GM20431 (cell line): ENCODE results near the gene FKBP10.
"Not testable (repeated sequence)": the region's sequence is repeated elsewhere in the genome, so short reads cannot be mapped to it uniquely, and the experiment has no call there.

Source experiments
- in situ Hi-C: fragments of 300-500 bp; cut with MseI, MboI; formaldehyde crosslinking; loops from one replicate; pipeline ENCODE4 v1.15.0; 2020; ENCODE audit warnings: low sequenced_read_pairs; ENCODE audit not compliant: unreplicated experiment

Gene FKBP10

GRCh38 chr17:41835214-41835799, 22.5 kb downstream of the FKBP10 start:
- in situ Hi-C loops, result no loop called here

- in situ Hi-C loops, result no loop called here
Measured at GRCh38 chr17:41835800-41836549, 23.2 kb downstream of the FKBP10 start, which contains the start of gene NT5C3B. TSS of gene NT5C3B (minus strand) at chr17:41836232. CDS start at chr17:41836193, 39 bp downstream.

- in situ Hi-C loops, result no loop called here
Measured at GRCh38 chr17:41836550-41837196, 23.9 kb downstream of the FKBP10 start.

- in situ Hi-C loops, result no loop called here
Measured at GRCh38 chr17:41837761-41838538, 25.1 kb downstream of the FKBP10 start, which contains the start of gene KLHL10. TSS of gene KLHL10 (plus strand) at chr17:41837825. CDS start at chr17:41837933, 108 bp downstream.

- in situ Hi-C loops, result not testable (repeated sequence)
Measured at GRCh38 chr17:41839448-41839847, 26.6 kb downstream of the FKBP10 start.

GRCh38 chr17:41840781-41841180, 28.0 kb downstream of the FKBP10 start:
- in situ Hi-C loops, result not testable (repeated sequence)

- in situ Hi-C loops, result no loop called here
Measured at GRCh38 chr17:41844971-41845370, 32.2 kb downstream of the FKBP10 start.

- in situ Hi-C loops, result no loop called here
Measured at GRCh38 chr17:41848788-41849187, 36.0 kb downstream of the FKBP10 start.

- in situ Hi-C loops, result no loop called here
Measured at GRCh38 chr17:41849251-41849990, 36.6 kb downstream of the FKBP10 start.

- in situ Hi-C loops, result not testable (repeated sequence)
Measured at GRCh38 chr17:41851382-41851781, 38.6 kb downstream of the FKBP10 start.

- in situ Hi-C loops, result no loop called here
Measured at GRCh38 chr17:41860254-41860931, 47.6 kb downstream of the FKBP10 start.

GRCh38 chr17:41863074-41863848, 50.5 kb downstream of the FKBP10 start:
- in situ Hi-C loops, result no loop called here

- in situ Hi-C loops, result no loop called here
Measured at GRCh38 chr17:41864498-41864835, 51.7 kb downstream of the FKBP10 start.

- in situ Hi-C loops, result no loop called here
Measured at GRCh38 chr17:41864836-41865595, 52.2 kb downstream of the FKBP10 start, which contains the start of gene KLHL11. TSS of gene KLHL11 (minus strand) at chr17:41865423. CDS start at chr17:41865370, 53 bp downstream.

GRCh38 chr17:41865596-41865893, 52.7 kb downstream of the FKBP10 start:
- in situ Hi-C loops, result no loop called here

- in situ Hi-C loops, result no loop called here
Measured at GRCh38 chr17:41868568-41868967, 55.8 kb downstream of the FKBP10 start.

GRCh38 chr17:41869426-41869825, 56.6 kb downstream of the FKBP10 start:
- in situ Hi-C loops, result no loop called here

GRCh38 chr17:41870097-41870496, 57.3 kb downstream of the FKBP10 start:
- in situ Hi-C loops, result no loop called here
